Right forelimb (tissue), 1 donor: ENCODE results near the gene RPL13A.
A peak's percentile ranks its signal among the peaks of the same experiment; 100 is the strongest.

Source experiments
- DNase-seq: peaks from one replicate; pipeline ENCODE4 v3.0.0-alpha.2; 2018

The RPL13A gene

DNA sequence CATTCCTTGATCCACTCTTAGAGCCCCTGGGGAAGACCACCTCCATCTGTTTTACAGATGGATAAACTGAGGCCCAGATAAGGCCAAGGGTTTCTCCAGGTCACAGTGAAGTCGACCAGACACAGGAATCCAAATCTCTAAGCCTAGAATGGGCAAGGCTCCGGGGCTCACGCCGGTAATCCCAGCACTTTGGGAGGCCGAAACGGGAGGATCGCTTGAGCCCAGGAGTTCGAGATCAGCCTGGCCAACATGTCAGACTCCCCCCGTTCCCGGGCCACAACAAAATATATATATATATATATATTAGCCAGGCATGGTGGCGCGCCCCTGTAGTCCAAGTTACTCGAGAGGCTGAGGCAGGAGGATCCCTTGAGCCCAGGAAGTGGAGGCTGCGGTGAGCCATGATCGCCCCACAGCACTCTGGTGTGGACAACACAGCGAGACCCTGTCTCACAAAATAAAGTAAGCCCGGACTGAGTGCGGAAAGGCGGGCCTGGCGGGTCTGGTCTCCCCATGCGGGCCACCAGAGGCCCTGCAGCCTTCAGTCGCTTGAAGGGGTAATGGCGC lies 615 bp upstream of the RPL13A start:
- DNase-seq = no peak

GRCh38 chr19:49488046-49488862 lies 846 bp downstream of the RPL13A start:
- DNase-seq = no peak

DNA sequence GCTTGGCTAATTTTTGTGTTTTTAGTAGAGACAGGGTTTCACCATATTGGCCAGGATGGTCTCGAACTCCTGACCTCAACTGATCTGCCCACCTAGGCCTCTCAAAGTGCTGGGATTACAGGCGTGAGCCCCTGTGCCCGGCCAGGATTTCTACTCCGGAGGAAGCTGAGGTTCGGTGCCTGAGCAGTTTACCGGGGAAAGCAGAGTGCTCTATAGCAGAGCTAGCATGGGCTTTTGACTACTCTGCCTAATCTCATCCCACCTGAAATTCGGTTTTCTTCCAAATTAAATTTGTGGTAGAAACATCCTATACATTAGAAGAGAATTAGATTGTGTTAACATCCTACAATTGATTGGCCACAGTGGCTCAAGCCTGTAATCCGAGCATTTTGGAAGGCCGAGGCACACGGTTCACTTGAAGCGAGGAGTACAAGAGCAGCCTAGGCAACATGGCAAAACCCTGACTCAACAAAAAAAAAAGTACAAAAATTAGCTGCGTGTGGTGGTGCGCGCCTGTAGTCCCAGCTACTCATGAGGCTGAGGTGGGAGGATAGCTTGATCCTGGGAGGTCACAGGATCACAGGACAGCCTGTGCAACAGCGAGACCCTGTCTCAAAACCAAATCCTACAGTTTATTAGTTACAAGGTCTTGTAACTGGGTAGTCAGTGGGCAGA lies 1.6 kb downstream of the RPL13A start:
- no peak for DNase-seq

GRCh38 chr19:49489601-49490167 lies 2.3 kb downstream of the RPL13A start:
- DNase-seq = no peak

DNA sequence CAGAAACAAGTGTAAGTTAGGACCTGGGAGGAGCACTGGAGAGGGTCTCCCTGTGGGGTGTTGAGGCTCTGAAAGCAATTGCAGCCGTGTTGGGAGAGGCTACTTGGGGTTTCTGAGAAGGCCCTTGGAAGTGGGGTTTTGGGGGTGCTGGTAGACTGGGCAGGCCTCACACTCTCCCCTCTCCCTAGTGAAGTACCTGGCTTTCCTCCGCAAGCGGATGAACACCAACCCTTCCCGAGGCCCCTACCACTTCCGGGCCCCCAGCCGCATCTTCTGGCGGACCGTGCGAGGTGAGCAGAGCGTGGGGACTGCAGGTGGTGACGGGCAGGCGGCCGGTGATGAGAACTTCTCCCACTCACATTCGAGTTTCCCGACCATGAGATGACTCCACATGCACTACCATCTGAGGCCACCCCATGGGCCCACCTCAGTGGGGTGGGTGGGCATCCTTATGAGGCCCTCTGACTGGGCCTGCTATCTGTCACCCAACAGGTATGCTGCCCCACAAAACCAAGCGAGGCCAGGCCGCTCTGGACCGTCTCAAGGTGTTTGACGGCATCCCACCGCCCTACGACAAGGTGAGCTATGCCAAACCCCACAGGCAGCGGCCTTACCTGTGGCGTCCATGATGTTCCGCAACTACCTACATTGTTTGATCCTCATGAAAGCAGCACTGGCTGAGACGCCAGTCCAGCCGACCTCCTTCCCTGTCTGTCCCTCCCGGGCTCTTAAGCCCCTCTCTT lies 3.0 kb downstream of the RPL13A start:
- no peak for DNase-seq

DNA sequence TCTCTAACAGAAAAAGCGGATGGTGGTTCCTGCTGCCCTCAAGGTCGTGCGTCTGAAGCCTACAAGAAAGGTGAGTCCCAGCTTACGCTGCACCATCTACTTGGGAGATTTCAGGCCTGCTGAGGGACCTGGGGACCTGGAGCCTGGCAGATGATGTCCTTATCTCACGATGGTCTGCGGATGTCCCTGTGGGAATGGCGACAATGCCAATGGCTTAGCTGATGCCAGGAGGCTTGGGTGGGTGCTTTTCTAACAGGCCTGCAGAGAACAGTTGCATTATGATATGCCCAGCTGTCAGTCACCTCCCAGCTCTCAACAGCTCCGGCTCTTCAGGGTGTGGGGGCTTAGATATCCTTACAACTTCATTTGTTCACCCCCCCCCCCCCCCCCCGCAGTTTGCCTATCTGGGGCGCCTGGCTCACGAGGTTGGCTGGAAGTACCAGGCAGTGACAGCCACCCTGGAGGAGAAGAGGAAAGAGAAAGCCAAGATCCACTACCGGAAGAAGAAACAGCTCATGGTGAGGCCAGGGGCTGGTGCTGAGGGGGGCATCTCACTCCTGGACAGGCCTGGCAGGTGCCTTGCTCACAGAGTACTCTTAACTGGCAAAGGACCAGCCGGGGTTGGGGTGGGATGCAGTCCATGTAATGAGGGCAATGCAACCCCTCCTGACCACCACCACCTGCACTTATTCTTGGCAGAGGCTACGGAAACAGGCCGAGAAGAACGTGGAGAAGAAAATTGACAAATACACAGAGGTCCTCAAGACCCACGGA lies 3.8 kb downstream of the RPL13A start:
- DNase-seq = no peak

DNA sequence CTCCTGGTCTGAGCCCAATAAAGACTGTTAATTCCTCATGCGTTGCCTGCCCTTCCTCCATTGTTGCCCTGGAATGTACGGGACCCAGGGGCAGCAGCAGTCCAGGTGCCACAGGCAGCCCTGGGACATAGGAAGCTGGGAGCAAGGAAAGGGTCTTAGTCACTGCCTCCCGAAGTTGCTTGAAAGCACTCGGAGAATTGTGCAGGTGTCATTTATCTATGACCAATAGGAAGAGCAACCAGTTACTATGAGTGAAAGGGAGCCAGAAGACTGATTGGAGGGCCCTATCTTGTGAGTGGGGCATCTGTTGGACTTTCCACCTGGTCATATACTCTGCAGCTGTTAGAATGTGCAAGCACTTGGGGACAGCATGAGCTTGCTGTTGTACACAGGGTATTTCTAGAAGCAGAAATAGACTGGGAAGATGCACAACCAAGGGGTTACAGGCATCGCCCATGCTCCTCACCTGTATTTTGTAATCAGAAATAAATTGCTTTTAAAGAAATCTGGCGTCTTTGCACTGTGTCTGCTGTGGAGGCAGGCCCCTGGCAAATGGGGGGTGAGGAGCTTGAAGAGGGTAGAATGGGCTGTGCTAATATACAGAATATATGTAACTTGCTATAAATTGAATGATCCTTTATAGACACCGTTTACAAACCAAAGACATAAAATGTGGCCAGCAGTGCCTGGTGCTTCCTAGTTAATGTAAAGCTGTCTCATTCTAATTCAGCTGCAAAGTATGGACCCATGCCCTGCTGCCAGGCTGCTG lies 4.6 kb downstream of the RPL13A start:
- no peak for DNase-seq

DNA sequence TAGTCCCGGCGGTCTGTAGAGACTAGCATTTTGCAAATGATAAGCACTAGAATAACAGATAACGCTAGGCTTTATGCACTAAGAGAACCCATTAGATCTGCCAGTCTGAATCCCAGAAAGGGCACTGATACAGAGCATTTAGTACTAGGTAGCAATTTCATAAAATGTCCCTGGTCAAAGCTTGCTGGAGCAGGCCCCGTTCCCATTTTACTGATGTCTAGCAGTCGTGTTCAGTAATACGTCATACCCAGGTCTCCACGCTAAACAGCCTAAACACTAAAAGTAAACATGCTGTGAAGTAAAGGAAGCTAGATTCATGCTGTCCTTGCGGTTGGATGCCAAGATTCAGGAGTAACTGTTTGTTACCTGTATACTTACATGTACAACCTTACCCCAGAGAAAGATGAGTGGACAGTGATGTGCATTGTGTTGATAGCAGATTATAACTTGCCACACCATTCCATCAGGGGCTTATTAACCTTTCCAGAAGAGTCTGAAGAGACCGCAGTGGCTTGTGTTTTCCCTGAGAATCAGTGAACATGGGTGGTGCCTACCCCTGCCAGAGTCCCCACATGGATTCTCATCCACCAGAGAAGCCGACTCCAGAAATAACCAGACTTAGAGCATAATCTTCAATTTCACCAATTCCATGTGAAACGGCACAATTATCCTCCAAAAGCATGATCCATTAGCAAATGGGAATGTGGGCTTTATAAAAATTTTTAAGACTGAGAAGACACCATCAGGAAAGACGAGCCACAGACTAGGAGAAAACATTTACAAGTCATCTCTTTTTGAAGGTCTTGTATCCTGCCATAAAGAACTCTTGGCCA lies 5.4 kb downstream of the RPL13A start:
- DNase-seq = no peak

DNA sequence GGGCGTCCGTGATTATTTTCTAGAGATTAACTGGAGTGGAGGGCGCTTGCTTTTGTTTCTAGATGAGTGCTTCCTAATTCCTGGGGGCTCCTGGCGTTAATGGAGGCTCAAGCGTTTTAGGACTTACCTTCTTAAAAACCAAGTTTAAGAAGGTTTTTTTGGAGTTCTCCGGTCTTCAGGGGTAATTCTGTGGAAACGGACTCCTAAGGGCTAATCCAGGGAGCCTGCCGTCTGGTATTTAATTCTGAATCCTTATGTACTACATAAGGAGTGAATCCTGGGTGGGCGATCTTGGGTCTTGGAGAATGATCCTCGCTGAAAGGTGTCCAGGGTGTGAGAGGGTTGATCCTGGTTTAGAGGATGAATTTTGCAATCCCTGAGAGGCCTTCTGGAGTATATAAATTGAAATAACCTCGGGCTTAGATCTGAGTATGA lies 9.2 kb downstream of the RPL13A start:
- no peak for DNase-seq

- no peak for DNase-seq
Observed at GRCh38 chr19:49497047-49497788, 9.8 kb downstream of the RPL13A start.

DNA sequence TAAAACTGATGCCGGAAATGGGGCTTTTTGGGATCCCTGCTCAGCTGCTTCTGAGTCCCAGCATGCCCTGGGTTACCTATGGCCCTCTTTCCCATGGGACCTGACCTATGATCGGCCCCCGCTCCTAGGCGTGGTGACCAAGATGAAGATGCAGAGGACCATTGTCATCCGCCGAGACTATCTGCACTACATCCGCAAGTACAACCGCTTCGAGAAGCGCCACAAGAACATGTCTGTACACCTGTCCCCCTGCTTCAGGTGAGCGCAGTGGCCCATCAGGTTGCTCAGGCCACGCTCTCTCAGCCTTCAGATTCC lies 10.3 kb downstream of the RPL13A start:
- no peak for DNase-seq

- no peak for DNase-seq
Observed at GRCh38 chr19:49498475-49498874, 11.1 kb downstream of the RPL13A start.

- no peak for DNase-seq
Observed at GRCh38 chr19:49499030-49499670, 11.7 kb downstream of the RPL13A start.

GRCh38 chr19:49502866-49503581 lies 15.6 kb downstream of the RPL13A start:
- DNase-seq = peak; percentile 71

GRCh38 chr19:49503582-49503962 lies 16.2 kb downstream of the RPL13A start:
- no peak for DNase-seq

- no peak for DNase-seq
Observed at GRCh38 chr19:49506575-49507105, 19.2 kb downstream of the RPL13A start.

- no peak for DNase-seq
Observed at GRCh38 chr19:49507803-49508494, 20.5 kb downstream of the RPL13A start.
